Measurements from ENCODE around the gene DDX41.
"Not testable (repeated sequence)": the region's sequence is repeated elsewhere in the genome, so short reads cannot be mapped to it uniquely, and the experiment has no call there.

Gene DDX41

GRCh38 chr5:177487975-177488374, 28.8 kb downstream of the DDX41 start:
- H3K36me3 ChIP-seq (ENCODE audit: insufficient read depth, low read length) = peaks cover 88% of the 10 kb centered on the region
- 0 out of 2 replicates have a peak, but pooled peaks cover 4% of the 10 kb centered on the region for H3K4me1 ChIP-seq (ENCODE audit: insufficient read depth, low read length)
- 94% methylated on average over 15 of the region's 15 CpGs for WGBS
- no peak overlapping the region for H3K27ac ChIP-seq (ENCODE audit: low read depth, low read length)
- no peak overlapping the region for H3K4me3 ChIP-seq (ENCODE audit: low read length)
- H3K9ac ChIP-seq (ENCODE audit: low read depth, low read length) = no peak overlapping the region
- no peaks in the 10 kb centered on the region for H3K9me3 ChIP-seq (ENCODE audit: insufficient read depth, low read depth, low read length)
- H3K27me3 ChIP-seq (ENCODE audit: insufficient read depth, low read length) = no peaks in the 10 kb centered on the region

- Histone ChIP-seq H3K4me1 (ENCODE audit: insufficient read depth, low read length) (0 out of 2 replicates have a peak, but pooled peaks cover 4% of the 10 kb centered on the region), H3K4me3 (ENCODE audit: low read length) (no peak overlapping the region), H3K27me3 (ENCODE audit: insufficient read depth, low read length) (no peaks in the 10 kb centered on the region), H3K9ac (ENCODE audit: low read depth, low read length) (no peak overlapping the region), H3K36me3 (ENCODE audit: insufficient read depth, low read length) (peaks cover 86% of the 10 kb centered on the region), H3K9me3 (ENCODE audit: insufficient read depth, low read depth, low read length) (no peaks in the 10 kb centered on the region), H3K27ac (ENCODE audit: low read depth, low read length) (no peak overlapping the region)
- 93% methylated on average over 8 of the region's 8 CpGs for WGBS
Measured at GRCh38 chr5:177487144-177487543, 29.6 kb downstream of the DDX41 start.

- Histone ChIP-seq H3K36me3 (ENCODE audit: insufficient read depth, low read length) (peaks cover 94% of the 10 kb centered on the region), H3K4me3 (ENCODE audit: low read length) (no peak overlapping the region), H3K9me3 (ENCODE audit: insufficient read depth, low read depth, low read length) (no peaks in the 10 kb centered on the region), H3K27me3 (ENCODE audit: insufficient read depth, low read length) (no peaks in the 10 kb centered on the region), H3K4me1 (ENCODE audit: insufficient read depth, low read length) (0 out of 2 replicates have a peak, but pooled peaks cover 4% of the 10 kb centered on the region), H3K27ac (ENCODE audit: low read depth, low read length) (no peak overlapping the region), H3K9ac (ENCODE audit: low read depth, low read length) (no peak overlapping the region)
- 94% methylated on average over 3 of the region's 3 CpGs for whole genome bisulfite sequencing
Measured at GRCh38 chr5:177486256-177486655, 30.5 kb downstream of the DDX41 start.

- WGBS = 96% methylated on average over 3 of the region's 3 CpGs
- H3K9ac ChIP-seq (ENCODE audit: low read depth, low read length); H3K27me3 ChIP-seq (ENCODE audit: insufficient read depth, low read length); H3K4me1 ChIP-seq (ENCODE audit: insufficient read depth, low read length); H3K4me3 ChIP-seq (ENCODE audit: low read length); H3K27ac ChIP-seq (ENCODE audit: low read depth, low read length); H3K9me3 ChIP-seq (ENCODE audit: insufficient read depth, low read depth, low read length): not testable (repeated sequence)
- peaks cover 89% of the 10 kb centered on the region for H3K36me3 ChIP-seq (ENCODE audit: insufficient read depth, low read length)
Measured at GRCh38 chr5:177485753-177486152, 31.0 kb downstream of the DDX41 start.

- H3K36me3 ChIP-seq (ENCODE audit: insufficient read depth, low read length) = peaks cover 82% of the 10 kb centered on the region
- no peak overlapping the region for H3K27ac ChIP-seq (ENCODE audit: low read depth, low read length)
- no peak overlapping the region for H3K9ac ChIP-seq (ENCODE audit: low read depth, low read length)
- no peaks in the 10 kb centered on the region for H3K27me3 ChIP-seq (ENCODE audit: insufficient read depth, low read length)
- no peak overlapping the region for H3K4me3 ChIP-seq (ENCODE audit: low read length)
- H3K4me1 ChIP-seq (ENCODE audit: insufficient read depth, low read length) = no peaks in the 10 kb centered on the region
- WGBS = 82% methylated on average over 13 of the region's 13 CpGs
- H3K9me3 ChIP-seq (ENCODE audit: insufficient read depth, low read depth, low read length) = no peaks in the 10 kb centered on the region
Measured at GRCh38 chr5:177484902-177485549, 31.7 kb downstream of the DDX41 start.

- Histone ChIP-seq H3K4me3 (ENCODE audit: low read length) (no peak overlapping the region), H3K4me1 (ENCODE audit: insufficient read depth, low read length) (no peaks in the 10 kb centered on the region), H3K27ac (ENCODE audit: low read depth, low read length) (no peak overlapping the region), H3K27me3 (ENCODE audit: insufficient read depth, low read length) (no peaks in the 10 kb centered on the region), H3K9me3 (ENCODE audit: insufficient read depth, low read depth, low read length) (no peaks in the 10 kb centered on the region), H3K36me3 (ENCODE audit: insufficient read depth, low read length) (peaks cover 74% of the 10 kb centered on the region), H3K9ac (ENCODE audit: low read depth, low read length) (no peak overlapping the region)
- 95% methylated on average over 22 of the region's 22 CpGs for WGBS
Measured at GRCh38 chr5:177483994-177484901, 32.5 kb downstream of the DDX41 start.

GRCh38 chr5:177483042-177483441, 33.7 kb downstream of the DDX41 start:
- Histone ChIP-seq H3K4me1 (ENCODE audit: insufficient read depth, low read length) (no peaks in the 10 kb centered on the region), H3K27me3 (ENCODE audit: insufficient read depth, low read length) (no peaks in the 10 kb centered on the region), H3K9me3 (ENCODE audit: insufficient read depth, low read depth, low read length) (no peaks in the 10 kb centered on the region), H3K9ac (ENCODE audit: low read depth, low read length) (no peak overlapping the region), H3K27ac (ENCODE audit: low read depth, low read length) (no peak overlapping the region), H3K36me3 (ENCODE audit: insufficient read depth, low read length) (peaks cover 64% of the 10 kb centered on the region), H3K4me3 (ENCODE audit: low read length) (no peak overlapping the region)
- WGBS = 96% methylated on average over 9 of the region's 9 CpGs

GRCh38 chr5:177482359-177482795, 34.4 kb downstream of the DDX41 start:
- H3K9ac ChIP-seq (ENCODE audit: low read depth, low read length) = no peak overlapping the region
- H3K27ac ChIP-seq (ENCODE audit: low read depth, low read length) = no peak overlapping the region
- 96% methylated on average over 10 of the region's 10 CpGs for WGBS
- no peaks in the 10 kb centered on the region for H3K27me3 ChIP-seq (ENCODE audit: insufficient read depth, low read length)
- no peaks in the 10 kb centered on the region for H3K4me1 ChIP-seq (ENCODE audit: insufficient read depth, low read length)
- H3K4me3 ChIP-seq (ENCODE audit: low read length) = no peak overlapping the region
- H3K36me3 ChIP-seq (ENCODE audit: insufficient read depth, low read length) = peaks cover 57% of the 10 kb centered on the region
- H3K9me3 ChIP-seq (ENCODE audit: insufficient read depth, low read depth, low read length) = no peaks in the 10 kb centered on the region

GRCh38 chr5:177479774-177480173, 37.0 kb downstream of the DDX41 start:
- Histone ChIP-seq H3K4me1 (ENCODE audit: insufficient read depth, low read length) (0 out of 2 replicates have a peak, but pooled peaks cover 7% of the 10 kb centered on the region), H3K4me3 (ENCODE audit: low read length) (no peak overlapping the region), H3K36me3 (ENCODE audit: insufficient read depth, low read length) (peaks cover 33% of the 10 kb centered on the region), H3K27ac (ENCODE audit: low read depth, low read length) (no peak overlapping the region; the same call in 1 of the 2 replicates), H3K9ac (ENCODE audit: low read depth, low read length) (no peak overlapping the region), H3K9me3 (ENCODE audit: insufficient read depth, low read depth, low read length) (no peaks in the 10 kb centered on the region), H3K27me3 (ENCODE audit: insufficient read depth, low read length) (no peaks in the 10 kb centered on the region)
- 95% methylated on average over 14 of the region's 14 CpGs for WGBS

GRCh38 chr5:177478711-177479646, 37.8 kb downstream of the DDX41 start:
- H3K27ac ChIP-seq (ENCODE audit: low read depth, low read length) = no peak overlapping the region
- no peak overlapping the region for H3K9ac ChIP-seq (ENCODE audit: low read depth, low read length)
- H3K27me3 ChIP-seq (ENCODE audit: insufficient read depth, low read length) = no peaks in the 10 kb centered on the region
- no peak overlapping the region for H3K4me3 ChIP-seq (ENCODE audit: low read length)
- peaks cover 12% of the 10 kb centered on the region; the same call in 1 of the 2 replicates for H3K4me1 ChIP-seq (ENCODE audit: insufficient read depth, low read length)
- H3K9me3 ChIP-seq (ENCODE audit: insufficient read depth, low read depth, low read length) = no peaks in the 10 kb centered on the region
- 85% methylated on average over 18 of the region's 18 CpGs for WGBS
- peaks cover 25% of the 10 kb centered on the region for H3K36me3 ChIP-seq (ENCODE audit: insufficient read depth, low read length)

Data from HUES64 (cell line).